WERI-Rb-1 (cell line): ENCODE measurements around the gene CBL.
A peak's percentile ranks its signal among the peaks of the same experiment; 100 is the strongest.

Source experiments
- DNase-seq: peaks from one replicate; pipeline ENCODE4 v3.0.0-alpha.2; 2020
- H3K27ac ChIP-seq: fragments of 250-450 bp; sonication (Bioruptor Pico); 2 replicates; pipeline ENCODE4 v1.5.1; 2020; ENCODE audit warnings: mild to moderate bottlenecking, moderate library complexity
- H3K27me3 ChIP-seq: fragments of 250-450 bp; sonication (Bioruptor Pico); 2 replicates; pipeline ENCODE4 v1.5.1; 2021; ENCODE audit warnings: mild to moderate bottlenecking, low read depth, moderate library complexity; ENCODE audit not compliant: insufficient read depth, severe bottlenecking
- H3K36me3 ChIP-seq: fragments of 250-450 bp; sonication (Bioruptor Pico); 2 replicates; pipeline ENCODE4 v1.5.1; 2020; ENCODE audit warnings: mild to moderate bottlenecking, moderate library complexity
- H3K4me3 ChIP-seq: 2 replicates; pipeline ENCODE4 v1.5.1; 2011; ENCODE audit warnings: low read depth, mild to moderate bottlenecking, control low read depth, low read length
- H3K9me3 ChIP-seq: fragments of 250-450 bp; sonication (Bioruptor Pico); 2 replicates; pipeline ENCODE4 v1.5.1; 2021; ENCODE audit warnings: mild to moderate bottlenecking, moderate library complexity; ENCODE audit not compliant: severe bottlenecking
- CTCF ChIP-seq: IDR thresholded peaks from 2 replicates; pipeline ENCODE4 v1.5.1; 2011; ENCODE audit warnings: low read depth, mild to moderate bottlenecking, control low read depth, inconsistent platforms, low read length

Gene CBL

GRCh38 chr11:119202554-119202953 is 3.6 kb upstream of the CBL start:
- Histone ChIP-seq H3K36me3 (no peaks in the 10 kb centered on the region; the same call in 1 of the 2 replicates), H3K27ac (no peak overlapping the region), H3K27me3 (no peaks in the 10 kb centered on the region), H3K9me3 (no peaks in the 10 kb centered on the region), H3K4me3 (no peak overlapping the region)
- TF ChIP-seq CTCF: no peak
- DNase-seq: no peak

- Histone ChIP-seq H3K4me3 (no peak overlapping the region), H3K9me3 (no peaks in the 10 kb centered on the region), H3K27ac (no peak overlapping the region), H3K27me3 (no peaks in the 10 kb centered on the region), H3K36me3 (no peaks in the 10 kb centered on the region; the same call in 1 of the 2 replicates)
- no peak for TF ChIP-seq CTCF
- DNase-seq: no peak
Measured at GRCh38 chr11:119204066-119204465, 2.1 kb upstream of the CBL start.

GRCh38 chr11:119205080-119205479 is 1.1 kb upstream of the CBL start:
- no peak for TF ChIP-seq CTCF
- no peaks in the 10 kb centered on the region for H3K9me3 ChIP-seq
- no peak for DNase-seq
- no peaks in the 10 kb centered on the region; the same call in 1 of the 2 replicates for H3K36me3 ChIP-seq
- peak overlapping the region; percentile 91 for H3K27ac ChIP-seq
- peak overlapping the region; percentile 48 for H3K4me3 ChIP-seq
- no peaks in the 10 kb centered on the region for H3K27me3 ChIP-seq

- no peaks in the 10 kb centered on the region for H3K9me3 ChIP-seq
- no peaks in the 10 kb centered on the region for H3K27me3 ChIP-seq
- H3K27ac ChIP-seq: peak overlapping the region; percentile 91
- peak overlapping the region; percentile 94 for H3K4me3 ChIP-seq
- peak; percentile 46 for DNase-seq
- TF ChIP-seq CTCF: no peak
- no peaks in the 10 kb centered on the region; the same call in 1 of the 2 replicates for H3K36me3 ChIP-seq
Measured at GRCh38 chr11:119206511-119207414, 624 bp downstream of the CBL start.

GRCh38 chr11:119207415-119207960 is 1.3 kb downstream of the CBL start:
- Histone ChIP-seq H3K9me3 (no peaks in the 10 kb centered on the region), H3K27me3 (no peaks in the 10 kb centered on the region), H3K36me3 (no peaks in the 10 kb centered on the region; the same call in 1 of the 2 replicates), H3K27ac (no peak overlapping the region), H3K4me3 (peak overlapping the region; percentile 94)
- no peak for TF ChIP-seq CTCF
- no peak for DNase-seq
